Fibroblast of pulmonary artery (primary cell): Measurements from ENCODE around the gene HIGD1B.
"Not testable (repeated sequence)": the region's sequence is repeated elsewhere in the genome, so short reads cannot be mapped to it uniquely, and the experiment has no call there.

Experiments used
- DNase-seq: peaks from one replicate; pipeline ENCODE4 v3.0.0-alpha.2; 2010; ENCODE audit warnings: low read depth
- H3K4me3 ChIP-seq: replicated peaks from 2 replicates; pipeline ENCODE4 v1.5.1; 2011; ENCODE audit warnings: low read depth, mild to moderate bottlenecking, control low read depth, low read length, moderate library complexity
- CTCF ChIP-seq: IDR thresholded peaks from 2 replicates; pipeline ENCODE4 v1.5.1; 2011; ENCODE audit warnings: mild to moderate bottlenecking, control low read depth, low read length, inconsistent platforms; ENCODE audit errors: missing control alignments

HIGD1B gene

GRCh38 chr17:44847586-44847985 is at the start of gene HIGD1B:
Gene HIGD1B, plus strand, starts transcription at chr17:44847883. Its CDS starts 270 bp downstream, at chr17:44848153.
- TF ChIP-seq CTCF: no peak
- no peak within 1 kb of the TSS for H3K4me3 ChIP-seq
- DNase-seq: no peak

GRCh38 chr17:44798356-44798755 is 49.3 kb upstream of the HIGD1B start:
- no peak for TF ChIP-seq CTCF
- DNase-seq: no peak
- H3K4me3 ChIP-seq: no peak overlapping the region

- TF ChIP-seq CTCF: no peak
- no peak for DNase-seq
- H3K4me3 ChIP-seq: no peak overlapping the region
Observed at GRCh38 chr17:44801880-44802279, 45.8 kb upstream of the HIGD1B start.

GRCh38 chr17:44804302-44805089 is 43.2 kb upstream of the HIGD1B start:
- DNase-seq: no peak
- TF ChIP-seq CTCF: no peak
- no peak overlapping the region for H3K4me3 ChIP-seq

- no peak overlapping the region for H3K4me3 ChIP-seq
- TF ChIP-seq CTCF: no peak
- DNase-seq: no peak
Observed at GRCh38 chr17:44807093-44807816, 40.4 kb upstream of the HIGD1B start.

GRCh38 chr17:44807817-44808155 is 39.9 kb upstream of the HIGD1B start:
- TF ChIP-seq CTCF: no peak
- no peak for DNase-seq
- H3K4me3 ChIP-seq: no peak overlapping the region

GRCh38 chr17:44808156-44808555 is 39.5 kb upstream of the HIGD1B start:
- no peak for TF ChIP-seq CTCF
- H3K4me3 ChIP-seq: no peak overlapping the region
- DNase-seq: no peak

GRCh38 chr17:44808656-44809388 is 38.9 kb upstream of the HIGD1B start:
- H3K4me3 ChIP-seq, DNase-seq: not testable (repeated sequence)
